ES-I3 (cell line): ENCODE measurements around the gene DNAJC10.
"Not testable (repeated sequence)": the region's sequence is repeated elsewhere in the genome, so short reads cannot be mapped to it uniquely, and the experiment has no call there.

Experiments used
- H3K36me3 ChIP-seq: 2 replicates; pipeline ENCODE4 v1.6.1; 2013; ENCODE audit warnings: mild to moderate bottlenecking, low read length, control low read depth, moderate library complexity; ENCODE audit not compliant: insufficient read depth
- H3K4me1 ChIP-seq: 2 replicates; pipeline ENCODE4 v1.6.1; 2013; ENCODE audit warnings: mild to moderate bottlenecking, control low read depth, low read length; ENCODE audit not compliant: insufficient read depth
- H3K9ac ChIP-seq: 2 replicates; pipeline ENCODE4 v1.6.1; 2013; ENCODE audit warnings: low read depth, mild to moderate bottlenecking, low read length, moderate library complexity
- H3K9me3 ChIP-seq: 2 replicates; pipeline ENCODE4 v1.6.1; 2013; ENCODE audit warnings: mild to moderate bottlenecking, low read length, moderate library complexity; ENCODE audit not compliant: control insufficient read depth, insufficient read depth

The DNAJC10 gene

DNA sequence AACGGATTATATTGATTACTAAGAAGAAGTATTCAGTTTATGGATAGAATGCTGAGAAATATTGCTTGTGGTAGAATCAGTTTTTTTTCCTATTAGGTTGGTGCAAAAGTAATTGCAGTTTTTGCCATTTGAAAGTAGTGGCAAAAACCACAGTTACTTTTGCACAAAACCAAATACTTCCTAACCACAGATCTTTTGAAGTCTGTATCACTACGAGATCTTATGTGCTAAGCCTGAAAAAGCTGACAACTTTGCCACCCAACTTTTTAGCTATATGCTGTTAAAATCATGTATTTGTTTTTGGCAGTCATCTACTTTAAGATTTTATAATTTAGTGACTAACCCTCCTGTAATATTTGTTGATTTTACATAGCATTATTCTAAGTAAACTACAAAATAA is 24.6 kb downstream of the DNAJC10 start:
- Histone ChIP-seq H3K9ac (no peak overlapping the region), H3K36me3 (peaks cover 13% of the 10 kb centered on the region; the same call in 1 of the 2 replicates), H3K9me3 (no peaks in the 10 kb centered on the region), H3K4me1 (no peaks in the 10 kb centered on the region)

- peaks cover 13% of the 10 kb centered on the region; the same call in 1 of the 2 replicates for H3K36me3 ChIP-seq
- H3K4me1 ChIP-seq = no peaks in the 10 kb centered on the region
- no peaks in the 10 kb centered on the region for H3K9me3 ChIP-seq
- H3K9ac ChIP-seq = no peak overlapping the region
These were observed 25.6 kb downstream of the DNAJC10 start for GRCh38 chr2:182741620-182742019.

DNA sequence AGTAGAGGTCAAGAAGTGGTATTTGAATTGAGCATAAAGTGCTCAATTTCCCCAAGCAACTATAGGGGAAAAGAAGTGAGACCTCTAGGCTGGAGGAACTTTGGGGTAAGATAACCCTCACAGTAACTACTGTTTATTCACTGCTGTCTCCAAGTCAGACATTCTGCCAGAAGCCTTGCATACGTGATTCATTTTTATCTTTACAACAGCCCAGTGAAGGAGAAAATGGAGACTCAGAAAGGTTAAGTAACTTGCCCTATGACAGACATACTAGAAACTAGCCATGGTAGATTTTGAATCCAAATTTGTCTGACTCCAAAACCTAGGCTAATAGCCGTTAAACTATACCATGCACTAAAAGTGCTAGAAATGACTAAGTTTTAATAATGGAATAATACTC is 28.4 kb downstream of the DNAJC10 start:
- no peaks in the 10 kb centered on the region for H3K9me3 ChIP-seq
- H3K4me1 ChIP-seq = no peaks in the 10 kb centered on the region
- no peak overlapping the region for H3K9ac ChIP-seq
- H3K36me3 ChIP-seq = peaks cover 9% of the 10 kb centered on the region; the same call in 1 of the 2 replicates

GRCh38 chr2:182745061-182745460 is 29.0 kb downstream of the DNAJC10 start:
- Histone ChIP-seq H3K36me3 (peaks cover 9% of the 10 kb centered on the region; the same call in 1 of the 2 replicates), H3K4me1 (no peaks in the 10 kb centered on the region), H3K9me3 (no peaks in the 10 kb centered on the region), H3K9ac (no peak overlapping the region)

- H3K9me3 ChIP-seq, H3K9ac ChIP-seq, H3K4me1 ChIP-seq, H3K36me3 ChIP-seq: not testable (repeated sequence)
These were observed 29.8 kb downstream of the DNAJC10 start for GRCh38 chr2:182745894-182746293.

DNA sequence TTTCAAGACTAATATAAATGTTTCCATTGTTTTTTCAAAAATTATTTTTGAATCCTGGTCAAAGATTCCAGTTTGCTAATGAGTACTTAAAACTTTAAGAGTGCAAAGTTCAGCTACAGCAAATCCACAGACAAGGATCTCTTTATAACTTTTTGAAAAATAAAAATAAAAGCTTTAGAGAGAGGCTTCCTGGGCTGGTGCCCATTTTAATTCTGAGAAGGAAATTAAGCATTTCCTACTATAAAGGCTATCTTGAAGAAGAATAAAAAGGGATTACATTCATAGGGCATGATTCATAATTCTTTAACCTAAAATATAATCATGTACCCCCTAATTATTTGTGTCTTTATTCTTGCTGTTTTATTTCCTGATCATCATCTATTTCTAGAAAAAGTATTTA is 38.2 kb downstream of the DNAJC10 start:
- Histone ChIP-seq H3K4me1 (no peaks in the 10 kb centered on the region), H3K36me3 (peaks cover 3% of the 10 kb centered on the region), H3K9ac (no peak overlapping the region), H3K9me3 (no peaks in the 10 kb centered on the region)

- no peak overlapping the region for H3K9ac ChIP-seq
- peaks cover 11% of the 10 kb centered on the region for H3K36me3 ChIP-seq
- H3K4me1 ChIP-seq = no peaks in the 10 kb centered on the region
- no peaks in the 10 kb centered on the region for H3K9me3 ChIP-seq
These were observed 42.3 kb downstream of the DNAJC10 start for GRCh38 chr2:182758379-182758778.

GRCh38 chr2:182761903-182762302 is 45.8 kb downstream of the DNAJC10 start:
- Histone ChIP-seq H3K9me3 (no peaks in the 10 kb centered on the region), H3K36me3 (peaks cover 17% of the 10 kb centered on the region), H3K4me1 (no peaks in the 10 kb centered on the region), H3K9ac (no peak overlapping the region)

DNA sequence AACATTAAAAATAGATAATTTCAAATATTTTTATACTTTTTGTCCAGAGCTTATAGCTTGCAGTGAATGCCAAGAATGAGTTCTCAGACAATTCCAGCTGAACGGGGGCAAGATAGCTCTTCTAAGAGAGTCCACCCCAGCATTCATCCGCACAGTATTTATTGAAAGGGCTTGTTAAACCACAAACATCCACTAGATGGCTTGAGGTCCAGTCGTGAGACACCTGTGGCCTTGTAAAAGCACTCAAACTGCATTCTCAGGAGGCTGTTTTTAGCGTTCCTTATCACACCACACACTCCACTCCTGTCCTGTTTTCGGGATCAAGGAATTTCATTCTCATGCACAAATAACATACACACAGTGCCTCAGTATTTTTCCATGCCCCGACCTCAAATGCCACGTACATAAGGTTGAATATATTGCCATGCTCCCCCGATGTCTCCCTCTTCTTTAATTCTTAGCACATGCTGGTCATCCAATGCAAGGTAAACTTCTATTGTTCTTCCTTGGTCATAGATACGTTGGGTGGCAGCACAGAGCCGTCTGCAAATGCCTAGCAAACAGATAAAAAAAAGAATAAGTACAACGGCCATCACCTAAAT is 47.4 kb downstream of the DNAJC10 start:
- H3K9ac ChIP-seq = no peak overlapping the region
- H3K9me3 ChIP-seq = no peaks in the 10 kb centered on the region
- H3K4me1 ChIP-seq = no peaks in the 10 kb centered on the region
- peaks cover 18% of the 10 kb centered on the region for H3K36me3 ChIP-seq

DNA sequence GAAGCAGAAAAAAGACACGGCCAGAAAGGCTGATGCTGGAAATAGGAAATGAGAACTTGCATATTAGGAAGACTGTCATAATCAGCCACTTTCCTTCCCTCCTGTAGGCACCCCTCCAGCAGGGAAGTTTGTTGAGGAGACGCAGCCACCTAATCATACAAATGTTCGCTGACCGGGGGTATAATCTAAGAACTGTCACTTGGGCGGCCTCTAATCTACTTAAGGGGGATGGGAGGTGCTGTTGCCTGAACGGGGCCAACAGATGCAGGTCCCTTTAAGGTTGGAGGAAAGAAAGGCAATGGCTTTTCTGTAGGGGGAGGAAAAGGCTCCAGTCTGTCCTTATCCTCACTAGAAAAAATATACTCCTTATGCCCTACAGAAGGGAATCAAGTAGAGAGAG is 50.6 kb downstream of the DNAJC10 start:
- no peaks in the 10 kb centered on the region for H3K9me3 ChIP-seq
- no peak overlapping the region for H3K9ac ChIP-seq
- H3K36me3 ChIP-seq = peaks cover 12% of the 10 kb centered on the region
- no peaks in the 10 kb centered on the region for H3K4me1 ChIP-seq

DNA sequence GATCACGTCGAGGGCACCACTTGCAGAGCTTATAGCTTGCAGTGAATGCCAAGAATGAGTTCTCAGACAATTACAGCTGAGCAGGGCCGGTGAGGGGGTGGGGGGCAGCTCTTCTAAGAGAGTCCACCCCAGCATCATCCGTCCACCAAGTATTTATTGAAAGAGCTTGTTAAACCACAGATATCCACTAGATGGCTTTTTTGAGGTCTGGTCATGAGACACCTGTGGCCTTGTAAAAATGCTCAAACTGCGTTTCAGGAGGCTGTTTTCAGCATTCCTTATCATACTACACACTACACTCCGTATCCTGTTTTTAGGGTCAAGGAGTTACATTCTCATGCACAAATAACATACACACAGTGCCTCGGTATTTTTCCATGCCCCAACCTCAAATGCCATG is 51.5 kb downstream of the DNAJC10 start:
- Histone ChIP-seq H3K4me1 (no peaks in the 10 kb centered on the region), H3K9ac (no peak overlapping the region), H3K9me3 (no peaks in the 10 kb centered on the region), H3K36me3 (peaks cover 12% of the 10 kb centered on the region)

- H3K36me3 ChIP-seq, H3K4me1 ChIP-seq, H3K9ac ChIP-seq, H3K9me3 ChIP-seq: not testable (repeated sequence)
These were observed 52.9 kb downstream of the DNAJC10 start for GRCh38 chr2:182768950-182769349.

DNA sequence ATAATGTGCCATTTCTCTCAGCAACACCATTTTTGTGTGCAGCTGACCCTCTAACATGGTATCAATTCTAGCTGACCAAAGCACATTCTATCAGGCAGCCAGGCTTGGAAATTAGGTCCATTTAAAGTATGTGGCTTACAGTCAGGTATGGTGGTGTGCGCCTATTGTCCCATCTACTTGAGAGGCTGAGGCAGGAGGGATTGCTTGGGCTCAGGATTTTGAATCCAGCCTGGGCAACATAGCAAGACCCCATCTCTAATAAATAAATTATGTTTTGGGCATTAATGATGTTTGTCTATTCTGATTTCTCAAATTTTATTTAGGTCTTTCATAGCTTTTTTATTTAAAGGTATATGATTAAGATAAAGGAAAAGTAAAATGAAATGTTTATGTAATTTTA is 63.3 kb downstream of the DNAJC10 start:
- Histone ChIP-seq H3K9ac (no peak overlapping the region), H3K4me1 (no peaks in the 10 kb centered on the region), H3K9me3 (no peaks in the 10 kb centered on the region), H3K36me3 (peaks cover 7% of the 10 kb centered on the region; the same call in 1 of the 2 replicates)

- not testable (repeated sequence) for H3K36me3 ChIP-seq
These were observed 65.0 kb downstream of the DNAJC10 start for GRCh38 chr2:182781099-182781498.

DNA sequence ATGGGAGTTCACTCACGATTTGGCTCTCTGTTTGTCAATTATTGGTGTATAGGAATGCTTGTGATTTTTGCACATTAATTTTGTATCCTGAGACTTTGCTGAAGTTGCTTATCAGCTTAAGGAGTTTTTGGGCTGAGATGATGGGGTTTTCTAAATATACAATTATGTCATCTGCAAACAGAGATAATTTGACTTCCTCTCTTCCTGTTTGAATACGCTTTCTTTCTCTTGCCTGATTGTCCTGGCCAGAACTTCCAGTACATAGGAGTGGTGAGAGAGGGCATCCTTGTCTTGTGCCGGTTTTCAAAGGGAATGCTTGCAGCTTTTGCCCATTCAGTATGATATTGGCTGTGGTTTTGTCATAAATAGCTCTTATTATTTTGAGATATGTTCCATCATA is 66.6 kb downstream of the DNAJC10 start:
- H3K4me1 ChIP-seq, H3K9ac ChIP-seq, H3K36me3 ChIP-seq, H3K9me3 ChIP-seq: not testable (repeated sequence)

More at GRCh38 chr2:182781099-182781498, 65.0 kb downstream of the DNAJC10 start:
- not testable (repeated sequence) for H3K9me3 ChIP-seq, H3K4me1 ChIP-seq, H3K9ac ChIP-seq
